K562 (cell line): Measurements from ENCODE around the gene BEST4. TPM values are rescaled to one million over a fixed set of nuclear protein-coding genes. Genes with fewer than 3 reads are reported as not detected.

ENCODE experiments used
- HMBOX1 ChIP-seq: sonication (generic); IDR thresholded peaks from 2 replicates; pipeline ENCODE4 v1.6.1; 2016
- KDM1A ChIP-seq, 2 experiments: fragments of 450-650 bp; IDR thresholded peaks; 2 replicates each; pipeline ENCODE4 v1.6.1; 2016; ENCODE audit warnings: mild to moderate bottlenecking in 2 of 2
- SMAD1 ChIP-seq: fragments of 150-350 bp; IDR thresholded peaks from 2 replicates; pipeline ENCODE4 v1.6.1; 2014; ENCODE audit warnings: low read length, low read depth; ENCODE audit not compliant: partially characterized antibody
- SMAD2 ChIP-seq: fragments of 150-350 bp; IDR thresholded peaks from 2 replicates; pipeline ENCODE4 v1.6.1; 2014; ENCODE audit warnings: low read depth, mild to moderate bottlenecking, low read length
- ZNF584 ChIP-seq: fragments of 200-800 bp; sonication (Bioruptor generic); IDR thresholded peaks from 2 replicates; pipeline ENCODE4 v1.6.1; 2016; ENCODE audit warnings: low read depth, mild to moderate bottlenecking, missing genetic modification characterization, missing compliant biosample characterization
- ZNF655 ChIP-seq: fragments of 250-450 bp; sonication (Bioruptor Pico); IDR thresholded peaks from 2 replicates; pipeline ENCODE4 v1.5.0; 2021
- ZNF780A ChIP-seq: fragments of 250-450 bp; sonication (Bioruptor Pico); IDR thresholded peaks from 2 replicates; pipeline ENCODE4 v1.5.0; 2021; ENCODE audit warnings: mild to moderate bottlenecking
- polyA plus RNA-seq, 8 experiments: library from polyadenylated mRNA; depleted of rRNA in 4 of 8; stranded (reverse) in 5 of 8; unstranded in 3 of 8; fragments of >200 nt; fragmentation: Nextera tagmentation in 2 of 8; fragmentation: Illumina TruSeq in 1 of 8; extraction: Ambion mirVana in 2 of 8; extraction: Trizol in 1 of 8; gene quantifications; 2 replicates each; pipeline versions ENCODE4 v1.2.1 to v1.2.3, GENCODE V29; 2011 to 2014; ENCODE audit warnings: inconsistent platforms in 1 of 8, missing spikeins in 1 of 8
- total RNA-seq, 7 experiments: library from RNA; depleted of rRNA in 6 of 7; stranded (reverse); fragments of >200 nt in 6 of 7; fragmentation: Illumina TruSeq in 2 of 7; extraction: Trizol in 2 of 7; gene quantifications; 2 replicates each; pipeline versions ENCODE4 v1.2.1 to v1.2.3, GENCODE V29; 2011 to 2021; ENCODE audit warnings: low replicate concordance in 1 of 7
- TF ChIP-seq, protein P1 (sequence below): fragments of 450-650 bp; IDR thresholded peaks from 2 replicates; pipeline ENCODE4 v1.6.1; 2018; ENCODE audit not compliant: partially characterized antibody
- TF ChIP-seq, protein P2 (sequence below): sonication (generic); formaldehyde crosslinking; IDR thresholded peaks from 2 replicates; pipeline ENCODE4 v1.8.0; 2023; ENCODE audit warnings: missing genetic modification reagents, mild to moderate bottlenecking, borderline replicate concordance

The BEST4 gene
- total and polyA plus RNA-seq, 9 of the 15 experiments (the other 6 are each of a cell fraction or from before 2014, with no cell fraction given): 0.07 to 0.11 TPM; not detected in 7

GRCh38 chr1:44799770-44800584, 12.0 kb upstream of the BEST4 start, which contains the start of gene PLK3 (continued):
- TF ChIP-seq ZNF655: no peak
- TF ChIP-seq KDM1A (IDR thresholded peaks at IDR 0.05): no peak; a peak in 1 of 4 replicates
- TF ChIP-seq SMAD1: peak; percentile 86
- TF ChIP-seq, protein P1, sequence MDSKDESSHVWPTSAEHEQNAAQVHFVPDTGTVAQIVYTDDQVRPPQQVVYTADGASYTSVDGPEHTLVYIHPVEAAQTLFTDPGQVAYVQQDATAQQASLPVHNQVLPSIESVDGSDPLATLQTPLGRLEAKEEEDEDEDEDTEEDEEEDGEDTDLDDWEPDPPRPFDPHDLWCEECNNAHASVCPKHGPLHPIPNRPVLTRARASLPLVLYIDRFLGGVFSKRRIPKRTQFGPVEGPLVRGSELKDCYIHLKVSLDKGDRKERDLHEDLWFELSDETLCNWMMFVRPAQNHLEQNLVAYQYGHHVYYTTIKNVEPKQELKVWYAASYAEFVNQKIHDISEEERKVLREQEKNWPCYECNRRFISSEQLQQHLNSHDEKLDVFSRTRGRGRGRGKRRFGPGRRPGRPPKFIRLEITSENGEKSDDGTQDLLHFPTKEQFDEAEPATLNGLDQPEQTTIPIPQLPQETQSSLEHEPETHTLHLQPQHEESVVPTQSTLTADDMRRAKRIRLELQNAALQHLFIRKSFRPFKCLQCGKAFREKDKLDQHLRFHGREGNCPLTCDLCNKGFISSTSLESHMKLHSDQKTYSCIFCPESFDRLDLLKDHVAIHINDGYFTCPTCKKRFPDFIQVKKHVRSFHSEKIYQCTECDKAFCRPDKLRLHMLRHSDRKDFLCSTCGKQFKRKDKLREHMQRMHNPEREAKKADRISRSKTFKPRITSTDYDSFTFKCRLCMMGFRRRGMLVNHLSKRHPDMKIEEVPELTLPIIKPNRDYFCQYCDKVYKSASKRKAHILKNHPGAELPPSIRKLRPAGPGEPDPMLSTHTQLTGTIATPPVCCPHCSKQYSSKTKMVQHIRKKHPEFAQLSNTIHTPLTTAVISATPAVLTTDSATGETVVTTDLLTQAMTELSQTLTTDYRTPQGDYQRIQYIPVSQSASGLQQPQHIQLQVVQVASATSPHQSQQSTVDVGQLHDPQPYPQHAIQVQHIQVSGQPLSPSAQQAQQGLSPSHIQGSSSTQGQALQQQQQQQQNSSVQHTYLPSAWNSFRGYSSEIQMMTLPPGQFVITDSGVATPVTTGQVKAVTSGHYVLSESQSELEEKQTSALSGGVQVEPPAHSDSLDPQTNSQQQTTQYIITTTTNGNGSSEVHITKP: peak; percentile 88
- peak; percentile 79; the same call in 1 of the 2 replicates for TF ChIP-seq ZNF584 (CRISPR knock-in tag)
- TF ChIP-seq, protein P2, sequence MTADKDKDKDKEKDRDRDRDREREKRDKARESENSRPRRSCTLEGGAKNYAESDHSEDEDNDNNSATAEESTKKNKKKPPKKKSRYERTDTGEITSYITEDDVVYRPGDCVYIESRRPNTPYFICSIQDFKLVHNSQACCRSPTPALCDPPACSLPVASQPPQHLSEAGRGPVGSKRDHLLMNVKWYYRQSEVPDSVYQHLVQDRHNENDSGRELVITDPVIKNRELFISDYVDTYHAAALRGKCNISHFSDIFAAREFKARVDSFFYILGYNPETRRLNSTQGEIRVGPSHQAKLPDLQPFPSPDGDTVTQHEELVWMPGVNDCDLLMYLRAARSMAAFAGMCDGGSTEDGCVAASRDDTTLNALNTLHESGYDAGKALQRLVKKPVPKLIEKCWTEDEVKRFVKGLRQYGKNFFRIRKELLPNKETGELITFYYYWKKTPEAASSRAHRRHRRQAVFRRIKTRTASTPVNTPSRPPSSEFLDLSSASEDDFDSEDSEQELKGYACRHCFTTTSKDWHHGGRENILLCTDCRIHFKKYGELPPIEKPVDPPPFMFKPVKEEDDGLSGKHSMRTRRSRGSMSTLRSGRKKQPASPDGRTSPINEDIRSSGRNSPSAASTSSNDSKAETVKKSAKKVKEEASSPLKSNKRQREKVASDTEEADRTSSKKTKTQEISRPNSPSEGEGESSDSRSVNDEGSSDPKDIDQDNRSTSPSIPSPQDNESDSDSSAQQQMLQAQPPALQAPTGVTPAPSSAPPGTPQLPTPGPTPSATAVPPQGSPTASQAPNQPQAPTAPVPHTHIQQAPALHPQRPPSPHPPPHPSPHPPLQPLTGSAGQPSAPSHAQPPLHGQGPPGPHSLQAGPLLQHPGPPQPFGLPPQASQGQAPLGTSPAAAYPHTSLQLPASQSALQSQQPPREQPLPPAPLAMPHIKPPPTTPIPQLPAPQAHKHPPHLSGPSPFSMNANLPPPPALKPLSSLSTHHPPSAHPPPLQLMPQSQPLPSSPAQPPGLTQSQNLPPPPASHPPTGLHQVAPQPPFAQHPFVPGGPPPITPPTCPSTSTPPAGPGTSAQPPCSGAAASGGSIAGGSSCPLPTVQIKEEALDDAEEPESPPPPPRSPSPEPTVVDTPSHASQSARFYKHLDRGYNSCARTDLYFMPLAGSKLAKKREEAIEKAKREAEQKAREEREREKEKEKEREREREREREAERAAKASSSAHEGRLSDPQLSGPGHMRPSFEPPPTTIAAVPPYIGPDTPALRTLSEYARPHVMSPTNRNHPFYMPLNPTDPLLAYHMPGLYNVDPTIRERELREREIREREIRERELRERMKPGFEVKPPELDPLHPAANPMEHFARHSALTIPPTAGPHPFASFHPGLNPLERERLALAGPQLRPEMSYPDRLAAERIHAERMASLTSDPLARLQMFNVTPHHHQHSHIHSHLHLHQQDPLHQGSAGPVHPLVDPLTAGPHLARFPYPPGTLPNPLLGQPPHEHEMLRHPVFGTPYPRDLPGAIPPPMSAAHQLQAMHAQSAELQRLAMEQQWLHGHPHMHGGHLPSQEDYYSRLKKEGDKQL: no peak
- no peak for TF ChIP-seq ZNF780A (CRISPR knock-in tag)
- TF ChIP-seq SMAD2: no peak
- TF ChIP-seq HMBOX1: peak; percentile 79; the same call in 1 of the 2 replicates
